Mucosa of stomach (tissue), 1 donor: ENCODE measurements around the gene MARS2.
"Not testable (repeated sequence)": the region's sequence is repeated elsewhere in the genome, so short reads cannot be mapped to it uniquely, and the experiment has no call there.

Experiments
- H3K27me3 ChIP-seq: one replicate; pipeline ENCODE4 v1.7.0; 2013; ENCODE audit warnings: mild to moderate bottlenecking, low read length; ENCODE audit not compliant: control insufficient read depth, insufficient read depth
- H3K36me3 ChIP-seq: one replicate; pipeline ENCODE4 v1.7.0; 2013; ENCODE audit warnings: low read length; ENCODE audit not compliant: control insufficient read depth, insufficient read depth
- H3K4me1 ChIP-seq: one replicate; pipeline ENCODE4 v1.7.0; 2013; ENCODE audit warnings: mild to moderate bottlenecking, low read length; ENCODE audit not compliant: control insufficient read depth, insufficient read depth
- H3K4me3 ChIP-seq: one replicate; pipeline ENCODE4 v1.7.0; 2013; ENCODE audit warnings: low read length
- H3K9ac ChIP-seq: one replicate; pipeline ENCODE4 v1.7.0; 2013; ENCODE audit warnings: mild to moderate bottlenecking, low read length, moderate library complexity
- H3K9me3 ChIP-seq: one replicate; pipeline ENCODE4 v1.7.0; 2013; ENCODE audit warnings: mild to moderate bottlenecking, low read length, moderate library complexity; ENCODE audit not compliant: control insufficient read depth
- donor health status: Pancreatic carcinoma.

The MARS2 gene

GRCh38 chr2:197675711-197676188 is 29.4 kb upstream of the MARS2 start:
- Histone ChIP-seq H3K4me3 (no peak overlapping the region), H3K9me3 (no peaks in the 10 kb centered on the region), H3K36me3 (no peaks in the 10 kb centered on the region), H3K27me3 (no peaks in the 10 kb centered on the region), H3K9ac (peak overlapping the region; percentile 23), H3K4me1 (peaks cover 5% of the 10 kb centered on the region)

- Histone ChIP-seq H3K9ac (no peak overlapping the region), H3K36me3 (no peaks in the 10 kb centered on the region), H3K27me3 (no peaks in the 10 kb centered on the region), H3K4me3 (no peak overlapping the region), H3K9me3 (no peaks in the 10 kb centered on the region), H3K4me1 (peaks cover 5% of the 10 kb centered on the region)
These were observed 28.1 kb upstream of the MARS2 start for GRCh38 chr2:197677056-197677455.

GRCh38 chr2:197677483-197677882 is 27.7 kb upstream of the MARS2 start:
- no peak overlapping the region for H3K4me3 ChIP-seq
- no peaks in the 10 kb centered on the region for H3K36me3 ChIP-seq
- no peaks in the 10 kb centered on the region for H3K27me3 ChIP-seq
- no peak overlapping the region for H3K9ac ChIP-seq
- no peaks in the 10 kb centered on the region for H3K9me3 ChIP-seq
- peaks cover 5% of the 10 kb centered on the region for H3K4me1 ChIP-seq

GRCh38 chr2:197695206-197695605 is 10.0 kb upstream of the MARS2 start:
- not testable (repeated sequence) for H3K4me1 ChIP-seq, H3K9me3 ChIP-seq, H3K36me3 ChIP-seq, H3K4me3 ChIP-seq, H3K27me3 ChIP-seq, H3K9ac ChIP-seq

GRCh38 chr2:197695971-197696370 is 9.2 kb upstream of the MARS2 start:
- not testable (repeated sequence) for H3K9ac ChIP-seq, H3K4me3 ChIP-seq, H3K4me1 ChIP-seq

GRCh38 chr2:197696571-197696970 is 8.6 kb upstream of the MARS2 start:
- not testable (repeated sequence) for H3K9me3 ChIP-seq

More at GRCh38 chr2:197695971-197696370, 9.2 kb upstream of the MARS2 start:
- H3K27me3 ChIP-seq, H3K36me3 ChIP-seq, H3K9me3 ChIP-seq: not testable (repeated sequence)

GRCh38 chr2:197699724-197700123 is 5.4 kb upstream of the MARS2 start:
- H3K9ac ChIP-seq, H3K27me3 ChIP-seq, H3K9me3 ChIP-seq, H3K4me1 ChIP-seq, H3K4me3 ChIP-seq, H3K36me3 ChIP-seq: not testable (repeated sequence)

More at GRCh38 chr2:197696571-197696970, 8.6 kb upstream of the MARS2 start:
- H3K36me3 ChIP-seq, H3K4me3 ChIP-seq, H3K4me1 ChIP-seq, H3K9ac ChIP-seq, H3K27me3 ChIP-seq: not testable (repeated sequence)

GRCh38 chr2:197700960-197701359 is 4.2 kb upstream of the MARS2 start:
- Histone ChIP-seq H3K27me3 (no peaks in the 10 kb centered on the region), H3K36me3 (no peaks in the 10 kb centered on the region), H3K4me3 (no peak overlapping the region), H3K4me1 (peaks cover under 1% of the 10 kb centered on the region), H3K9me3 (no peaks in the 10 kb centered on the region), H3K9ac (no peak overlapping the region)

- Histone ChIP-seq H3K4me3 (peak overlapping the region; percentile 18), H3K9ac (peak overlapping the region; percentile 85), H3K4me1 (peaks cover 19% of the 10 kb centered on the region), H3K36me3 (no peaks in the 10 kb centered on the region), H3K9me3 (no peaks in the 10 kb centered on the region), H3K27me3 (no peaks in the 10 kb centered on the region)
These were observed 592 bp upstream of the MARS2 start for GRCh38 chr2:197704434-197705120.

GRCh38 chr2:197705912-197706838 is 1.0 kb downstream of the MARS2 start:
- H3K9ac ChIP-seq, result peak overlapping the region; percentile 66
- H3K4me1 ChIP-seq, result peaks cover 19% of the 10 kb centered on the region
- peak overlapping the region; percentile 89 for H3K4me3 ChIP-seq
- H3K36me3 ChIP-seq, result no peaks in the 10 kb centered on the region
- H3K27me3 ChIP-seq, result no peaks in the 10 kb centered on the region
- H3K9me3 ChIP-seq, result no peaks in the 10 kb centered on the region

GRCh38 chr2:197706839-197707207 is 1.7 kb downstream of the MARS2 start:
- peak overlapping the region; percentile 29 for H3K9ac ChIP-seq
- H3K9me3 ChIP-seq, result no peaks in the 10 kb centered on the region
- H3K36me3 ChIP-seq, result no peaks in the 10 kb centered on the region
- H3K4me1 ChIP-seq, result peaks cover 19% of the 10 kb centered on the region
- H3K4me3 ChIP-seq, result no peak overlapping the region
- no peaks in the 10 kb centered on the region for H3K27me3 ChIP-seq
